ENCODE measurements around the gene ERBB3. TPM values are rescaled to one million over a fixed set of nuclear protein-coding genes. Genes with fewer than 3 reads are reported as not detected.
A peak's percentile ranks its signal among the peaks of the same experiment; 100 is the strongest.

The ERBB3 gene
- total RNA-seq, 1 experiment from 2014 or later = 56.5 TPM

- Histone ChIP-seq H3K14ac (ENCODE audit: insufficient read depth, low read length) (no peak overlapping the region), H2BK120ac (ENCODE audit: low read depth, low read length, poor library complexity, severe bottlenecking) (no peak overlapping the region), H3K4me2 (ENCODE audit: insufficient read depth, insufficient read length, low read length) (peak overlapping the region; percentile 65), H3K4ac (ENCODE audit: low read depth, low read length) (no peak overlapping the region), H3T11ph (ENCODE audit: low read length) (peak overlapping the region; percentile 38), H3K23me2 (ENCODE audit: insufficient read length, low read depth, low read length, poor library complexity, severe bottlenecking) (peaks cover 17% of the 10 kb centered on the region), H3K56ac (ENCODE audit: insufficient read length, low read depth, low read length) (no peak overlapping the region), H2AK5ac (ENCODE audit: insufficient read length, low read length) (no peak overlapping the region), H3K23ac (ENCODE audit: insufficient read length, low read depth, low read length) (no peak overlapping the region), H3K9ac (ENCODE audit: extremely low read depth, insufficient read length, low read length) (peak overlapping the region; percentile 31), H2BK20ac (ENCODE audit: low read depth, low read length, poor library complexity, severe bottlenecking) (no peak overlapping the region), H3K79me1 (ENCODE audit: insufficient read depth, low read depth, low read length, poor library complexity, severe bottlenecking) (no peaks in the 10 kb centered on the region), H4K8ac (replicated peaks; ENCODE audit: insufficient read length, low read depth, low read length) (no peak overlapping the region), H3K27ac (ENCODE audit: insufficient read length, low read depth, low read length) (peak overlapping the region; percentile 42), H3K79me2 (ENCODE audit: insufficient read depth, low read length) (no peaks in the 10 kb centered on the region), H4K91ac (ENCODE audit: insufficient read length, low read depth, low read length) (no peak overlapping the region), H4K5ac (ENCODE audit: insufficient read length, low read depth, low read length) (no peak overlapping the region), H3K18ac (ENCODE audit: insufficient read length, low read depth, low read length) (peak overlapping the region; percentile 66), H3K4me1 (ENCODE audit: insufficient read depth, low read length) (no peaks in the 10 kb centered on the region), H2BK12ac (ENCODE audit: insufficient read length, low read depth, low read length) (no peak overlapping the region), H2BK5ac (ENCODE audit: insufficient read length, low read length) (no peak overlapping the region), H2AFZ (ENCODE audit: low read length) (no peak overlapping the region), H3K27me3 (ENCODE audit: insufficient read depth, low read length) (no peaks in the 10 kb centered on the region), H3K9me3 (ENCODE audit: control insufficient read depth, low read depth, low read length) (no peaks in the 10 kb centered on the region), H4K20me1 (ENCODE audit: control insufficient read depth, insufficient read depth, insufficient read length) (no peaks in the 10 kb centered on the region), H2BK15ac (ENCODE audit: low read depth, low read length) (no peak overlapping the region)
- Mint-ChIP-seq H3K27ac (peak overlapping the region; percentile 75 to 99 (median 96)), H3K9me3 (no peaks in the 10 kb centered on the region; a peak in 1 of 5 replicates), H3K27me3 (ENCODE audit: low read depth) (no peaks in the 10 kb centered on the region), H3K4me3 (peak overlapping the region; percentile 88 to 98), H3K4me1 (peaks cover 26 to 27% of the 10 kb centered on the region in 2 experiments), H3K36me3 (ENCODE audit: insufficient read depth in 1 of 3, low read depth in 3 of 3) (peaks cover 24 to 29% (median 26%) of the 10 kb centered on the region in 3 experiments)
- no peak for TF ChIP-seq CTCF (conservative IDR thresholded peaks at IDR 0.05)
- WGBS (ENCODE audit: extremely low coverage, insufficient read length, low lambda C conversion rate) = no CpG with 5 or more reads among the region's 8 CpGs
- DNase-seq = no peak
These were observed 47.5 kb downstream of the ERBB3 start for GRCh38 chr12:56127485-56127887.
